ENCODE results near the gene AP3M1. TPM values are rescaled to one million over a fixed set of nuclear protein-coding genes. Genes with fewer than 3 reads are reported as not detected.

AP3M1 gene
- total RNA-seq, 4 donors from 2014 or later = 28.9 to 35.2 (median 32.4) TPM

GRCh38 chr10:74174521-74174920, 23.9 kb upstream of the AP3M1 start:
- 55 to 74% methylated on average over 3 of the region's 3 CpGs for WGBS, 2 donors
- TF ChIP-seq POLR2A (IDR thresholded peaks at IDR 0.05) (no peak), CTCF (IDR thresholded peaks at IDR 0.05) (no peak)

DNA sequence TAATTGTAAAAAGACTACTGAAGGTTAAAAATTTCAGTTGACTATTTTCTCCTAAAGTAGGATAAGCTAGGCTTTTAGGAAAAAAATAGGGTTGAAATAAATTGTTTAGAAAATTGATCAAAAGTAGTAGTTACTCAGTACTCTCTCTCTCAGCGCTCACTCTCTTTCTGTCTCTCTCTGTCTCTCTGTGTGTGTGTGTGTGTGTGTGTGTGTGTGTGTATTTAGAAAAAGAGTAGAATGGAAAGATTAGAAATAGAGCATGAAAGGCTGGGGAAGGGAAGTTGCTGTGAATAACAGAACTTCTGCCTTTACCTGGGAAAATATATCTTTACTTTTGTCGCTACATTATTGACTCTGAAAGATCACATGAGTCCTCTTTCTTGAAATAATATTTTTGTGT, 21.0 kb upstream of the AP3M1 start:
- WGBS, 2 donors = 95 to 97% methylated on average over 2 of the region's 2 CpGs
- intact Hi-C loops (cut with DNase I) = no loop called here
- no peaks in the 10 kb centered on the region for H3K9me3 ChIP-seq
- no peak overlapping the region for H3K4me3 ChIP-seq (replicated peaks in 1 of 3)
- no peak overlapping the region for H3K27ac ChIP-seq
- no peaks in the 10 kb centered on the region for H3K36me3 ChIP-seq
- no peaks in the 10 kb centered on the region for H3K27me3 ChIP-seq
- no peaks in the 10 kb centered on the region for H3K4me1 ChIP-seq
- no peak for DNase-seq
- TF ChIP-seq CTCF (IDR thresholded peaks at IDR 0.05) = no peak
- TF ChIP-seq POLR2A (IDR thresholded peaks at IDR 0.05) = no peak

More at GRCh38 chr10:74174521-74174920, 23.9 kb upstream of the AP3M1 start:
- peaks cover 0 to 7% of the 10 kb centered on the region in 2 donors for H3K4me1 ChIP-seq
- no peak for DNase-seq
- H3K9me3 ChIP-seq = no peaks in the 10 kb centered on the region
- no peaks in the 10 kb centered on the region for H3K27me3 ChIP-seq
- H3K4me3 ChIP-seq (replicated peaks in 1 of 3) = no peak overlapping the region
- no peak overlapping the region for H3K27ac ChIP-seq
- no peaks in the 10 kb centered on the region for H3K36me3 ChIP-seq
- intact Hi-C loops (cut with DNase I) = no loop called here

DNA sequence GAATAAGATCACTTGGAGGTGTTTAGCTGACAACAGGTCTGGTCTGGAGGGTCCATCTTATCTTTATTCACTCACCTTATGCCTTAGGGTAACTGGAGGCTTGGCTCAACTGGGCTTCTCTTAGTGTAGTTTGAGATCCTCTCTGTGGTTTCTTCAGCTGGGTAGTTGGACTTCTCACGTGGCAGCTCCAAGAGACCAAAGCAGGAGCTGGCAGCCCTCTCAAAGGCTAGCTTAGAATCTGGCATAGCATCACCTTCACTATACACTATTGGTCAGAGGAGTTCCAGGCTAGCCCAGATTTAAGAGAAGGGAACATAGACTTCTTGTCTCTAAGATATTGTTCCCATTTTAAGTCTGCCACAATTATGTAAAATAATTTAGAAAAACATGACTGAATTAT, 16.8 kb upstream of the AP3M1 start:
- no peak overlapping the region for H3K27ac ChIP-seq

DNA sequence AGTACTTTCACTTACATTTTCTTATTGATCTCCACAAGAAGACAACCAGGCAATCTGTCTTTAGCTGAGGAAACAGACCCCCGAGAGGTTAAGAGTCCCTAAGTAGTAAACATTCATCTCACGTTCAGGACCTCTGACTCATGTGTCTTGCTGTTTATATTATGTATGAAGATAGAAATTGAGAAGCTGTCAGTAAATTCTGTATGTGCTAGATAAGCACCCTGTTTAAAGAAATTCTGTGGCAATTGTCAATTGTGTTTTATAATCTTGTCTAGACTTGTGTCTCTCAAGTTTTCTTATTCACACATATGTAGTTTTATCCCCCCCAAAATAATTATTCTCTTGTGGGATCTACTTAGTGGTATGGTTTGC, 14.9 kb upstream of the AP3M1 start:
- H3K27me3 ChIP-seq = no peaks in the 10 kb centered on the region
- no peaks in the 10 kb centered on the region for H3K36me3 ChIP-seq
- H3K4me1 ChIP-seq = peaks cover 0 to 8% of the 10 kb centered on the region in 2 donors
- TF ChIP-seq CTCF (IDR thresholded peaks at IDR 0.05) (no peak), POLR2A (IDR thresholded peaks at IDR 0.05) (no peak)
- DNase-seq = no peak
- WGBS, 2 donors = 72 to 81% methylated on average over 2 of the region's 2 CpGs
- intact Hi-C loops (cut with DNase I) = no loop called here
- no peak overlapping the region for H3K4me3 ChIP-seq (replicated peaks in 1 of 3)
- no peaks in the 10 kb centered on the region for H3K9me3 ChIP-seq
- H3K27ac ChIP-seq = no peak overlapping the region

More for the DNA sequence above, 16.8 kb upstream of the AP3M1 start:
- TF ChIP-seq CTCF (IDR thresholded peaks at IDR 0.05) = no peak
- TF ChIP-seq POLR2A (IDR thresholded peaks at IDR 0.05) = no peak
- Histone ChIP-seq H3K36me3 (no peaks in the 10 kb centered on the region), H3K4me1 (peaks cover 0 to 8% of the 10 kb centered on the region in 2 donors), H3K4me3 (replicated peaks in 1 of 3) (no peak overlapping the region), H3K9me3 (no peaks in the 10 kb centered on the region), H3K27me3 (no peaks in the 10 kb centered on the region)
- DNase-seq = no peak
- intact Hi-C loops (cut with DNase I) = no loop called here
- 81 to 83% methylated on average over 1 of the region's 1 CpG for WGBS, 2 donors

- intact Hi-C loops (cut with DNase I) = no loop called here
- Histone ChIP-seq H3K4me1 (peaks cover 0 to 8% of the 10 kb centered on the region in 2 donors), H3K9me3 (no peaks in the 10 kb centered on the region), H3K36me3 (no peaks in the 10 kb centered on the region), H3K27ac (no peak overlapping the region), H3K27me3 (no peaks in the 10 kb centered on the region), H3K4me3 (replicated peaks in 1 of 3) (no peak overlapping the region)
- TF ChIP-seq POLR2A (IDR thresholded peaks at IDR 0.05) (no peak), CTCF (IDR thresholded peaks at IDR 0.05) (no peak)
- 50 to 60% methylated on average over 6 of the region's 6 CpGs for WGBS, 2 donors
- no peak for DNase-seq
These were observed 14.3 kb upstream of the AP3M1 start for GRCh38 chr10:74164716-74165529.

Data from thyroid gland (tissue), 4 donors.